SU-DHL-6 (cell line): ENCODE data around the gene COQ8A.

Experiments used
- H2AFZ ChIP-seq: fragments of 200-600 bp; sonication (generic); 2 replicates; pipeline ENCODE4 v1.6.1; 2014; ENCODE audit warnings: low read depth, mild to moderate bottlenecking, moderate library complexity, mixed read lengths, antibody characterized with exemption, low read length; ENCODE audit not compliant: severe bottlenecking
- H3F3A ChIP-seq: fragments of 200-600 bp; shearing (Covaris generic); 2 replicates; pipeline ENCODE4 v1.6.0; 2016; ENCODE audit warnings: antibody characterized with exemption, mild to moderate bottlenecking; ENCODE audit not compliant: insufficient read depth
- H3K27ac ChIP-seq: fragments of 200-600 bp; sonication (generic); 2 replicates; pipeline ENCODE4 v1.5.1; 2016; ENCODE audit warnings: low read depth, mild to moderate bottlenecking, low read length, moderate library complexity, mixed read lengths
- H3K27me3 ChIP-seq: fragments of 200-600 bp; sonication (generic), shearing (Covaris generic); 2 replicates; pipeline ENCODE4 v1.6.0; 2014; ENCODE audit warnings: mild to moderate bottlenecking, low read length
- H3K36me3 ChIP-seq: fragments of 200-600 bp; sonication (generic); 2 replicates; pipeline ENCODE4 v1.6.1; 2014; ENCODE audit warnings: mild to moderate bottlenecking, low read length, mixed read lengths
- H3K4me2 ChIP-seq: fragments of 300-600, 200-600 bp; shearing (Covaris generic), sonication (generic); 2 replicates; pipeline ENCODE4 v1.6.0; 2014; ENCODE audit warnings: low read length, low read depth, mild to moderate bottlenecking; ENCODE audit not compliant: poor library complexity, severe bottlenecking
- H3K4me3 ChIP-seq: fragments of 200-600 bp; sonication (generic); 2 replicates; pipeline ENCODE4 v1.5.1; 2014; ENCODE audit warnings: antibody characterized with exemption, low read length, mild to moderate bottlenecking, mixed read lengths; ENCODE audit not compliant: insufficient read depth, poor library complexity, severe bottlenecking
- H3K79me2 ChIP-seq: fragments of 200-600 bp; sonication (generic); 2 replicates; pipeline ENCODE4 v1.6.1; 2014; ENCODE audit warnings: mild to moderate bottlenecking, low read length, moderate library complexity; ENCODE audit not compliant: insufficient read depth
- H3K9ac ChIP-seq: fragments of 200-600 bp; sonication (generic); 2 replicates; pipeline ENCODE4 v1.7.0; 2014; ENCODE audit warnings: mild to moderate bottlenecking, low read length
- H3K9me2 ChIP-seq: fragments of 200-600 bp; sonication (generic); replicated peaks from 2 replicates; pipeline ENCODE4 v1.6.1; 2014; ENCODE audit warnings: low read length; ENCODE audit not compliant: insufficient read depth
- H3K9me3 ChIP-seq: fragments of 200-600 bp; sonication (generic); 2 replicates; pipeline ENCODE4 v1.6.1; 2014; ENCODE audit warnings: low read length, mixed read lengths; ENCODE audit not compliant: insufficient read depth
- H4K20me1 ChIP-seq: fragments of 200-600 bp; sonication (generic); 2 replicates; pipeline ENCODE4 v1.6.1; 2014; ENCODE audit warnings: low read depth, mild to moderate bottlenecking, antibody characterized with exemption, low read length, moderate library complexity, mixed read lengths
- EZH2phosphoT487 ChIP-seq: fragments of 200-600 bp; sonication (generic), shearing (Covaris generic); conservative IDR thresholded peaks from 2 replicates; pipeline ENCODE4 v1.6.1; 2018; ENCODE audit warnings: mild to moderate bottlenecking, antibody characterized with exemption, low read length, moderate library complexity, mixed read lengths
- TF ChIP-seq, protein P1 (sequence below): fragments of 200-600 bp; sonication (generic); IDR thresholded peaks from one replicate; pipeline ENCODE4 v1.5.1; 2017; ENCODE audit warnings: antibody characterized with exemption, mild to moderate bottlenecking, low read length, moderate library complexity; ENCODE audit not compliant: insufficient read depth, poor library complexity, severe bottlenecking

The COQ8A gene

DNA sequence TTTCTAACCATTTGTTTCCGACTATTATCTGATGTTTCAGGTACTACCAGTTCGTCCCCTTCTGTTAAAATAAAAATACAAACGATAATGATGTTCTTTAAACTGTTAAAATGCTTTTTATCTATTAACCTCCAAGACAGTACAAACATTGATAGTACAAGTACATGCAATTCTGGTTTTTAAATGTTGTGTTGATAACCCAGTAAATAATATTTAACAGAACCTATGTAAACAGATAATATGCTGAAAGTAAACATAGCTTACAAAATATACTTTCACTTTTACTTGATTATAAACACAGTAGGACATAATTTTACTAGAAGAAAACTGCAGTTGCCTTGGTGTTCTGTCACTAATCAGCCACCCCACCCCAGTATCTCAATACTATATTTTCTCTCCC is 76.9 kb downstream of the COQ8A start:
- H3K36me3 ChIP-seq = no peaks in the 10 kb centered on the region
- H3K79me2 ChIP-seq = no peaks in the 10 kb centered on the region
- no peak overlapping the region for H2AFZ ChIP-seq
- H3K9ac ChIP-seq = no peak overlapping the region
- H3K9me3 ChIP-seq = no peaks in the 10 kb centered on the region
- H3K27me3 ChIP-seq = no peaks in the 10 kb centered on the region
- H3K4me3 ChIP-seq = no peak overlapping the region
- no peak overlapping the region for H3K4me2 ChIP-seq
- no peaks in the 10 kb centered on the region for H3F3A ChIP-seq
- no peak for TF ChIP-seq EZH2phosphoT487
- TF ChIP-seq, protein P1, sequence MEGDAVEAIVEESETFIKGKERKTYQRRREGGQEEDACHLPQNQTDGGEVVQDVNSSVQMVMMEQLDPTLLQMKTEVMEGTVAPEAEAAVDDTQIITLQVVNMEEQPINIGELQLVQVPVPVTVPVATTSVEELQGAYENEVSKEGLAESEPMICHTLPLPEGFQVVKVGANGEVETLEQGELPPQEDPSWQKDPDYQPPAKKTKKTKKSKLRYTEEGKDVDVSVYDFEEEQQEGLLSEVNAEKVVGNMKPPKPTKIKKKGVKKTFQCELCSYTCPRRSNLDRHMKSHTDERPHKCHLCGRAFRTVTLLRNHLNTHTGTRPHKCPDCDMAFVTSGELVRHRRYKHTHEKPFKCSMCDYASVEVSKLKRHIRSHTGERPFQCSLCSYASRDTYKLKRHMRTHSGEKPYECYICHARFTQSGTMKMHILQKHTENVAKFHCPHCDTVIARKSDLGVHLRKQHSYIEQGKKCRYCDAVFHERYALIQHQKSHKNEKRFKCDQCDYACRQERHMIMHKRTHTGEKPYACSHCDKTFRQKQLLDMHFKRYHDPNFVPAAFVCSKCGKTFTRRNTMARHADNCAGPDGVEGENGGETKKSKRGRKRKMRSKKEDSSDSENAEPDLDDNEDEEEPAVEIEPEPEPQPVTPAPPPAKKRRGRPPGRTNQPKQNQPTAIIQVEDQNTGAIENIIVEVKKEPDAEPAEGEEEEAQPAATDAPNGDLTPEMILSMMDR = no peak
- H4K20me1 ChIP-seq = no peaks in the 10 kb centered on the region
- H3K9me2 ChIP-seq = no peaks in the 10 kb centered on the region
- H3K27ac ChIP-seq = no peak overlapping the region

DNA sequence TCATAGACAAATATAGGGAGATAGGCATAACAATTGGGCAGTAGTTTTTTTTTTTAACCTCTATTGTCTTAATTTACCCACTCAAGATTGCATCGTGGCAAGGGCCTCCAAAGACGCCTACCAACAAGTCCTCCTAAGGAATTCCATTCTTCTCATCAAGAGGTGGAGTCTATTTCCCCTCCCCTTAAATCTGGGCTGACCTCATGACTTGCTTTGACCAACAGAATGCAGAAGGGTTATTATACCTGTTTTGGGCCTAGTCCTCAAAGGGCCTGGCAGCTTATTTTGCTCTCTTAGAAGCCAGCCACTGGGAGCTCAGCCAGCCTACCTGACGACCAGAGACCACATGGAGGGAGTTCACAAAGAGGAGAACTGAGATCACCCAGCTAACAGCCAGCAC is 92.3 kb downstream of the COQ8A start:
- Histone ChIP-seq H3F3A (no peaks in the 10 kb centered on the region), H3K36me3 (no peaks in the 10 kb centered on the region), H3K27me3 (no peaks in the 10 kb centered on the region), H3K79me2 (no peaks in the 10 kb centered on the region), H3K4me3 (no peak overlapping the region), H3K9me3 (no peaks in the 10 kb centered on the region), H4K20me1 (no peaks in the 10 kb centered on the region), H3K9me2 (no peaks in the 10 kb centered on the region), H3K4me2 (no peak overlapping the region), H3K9ac (no peak overlapping the region), H2AFZ (no peak overlapping the region), H3K27ac (no peak overlapping the region)
- TF ChIP-seq, protein P1 = no peak
- TF ChIP-seq EZH2phosphoT487 = no peak

DNA sequence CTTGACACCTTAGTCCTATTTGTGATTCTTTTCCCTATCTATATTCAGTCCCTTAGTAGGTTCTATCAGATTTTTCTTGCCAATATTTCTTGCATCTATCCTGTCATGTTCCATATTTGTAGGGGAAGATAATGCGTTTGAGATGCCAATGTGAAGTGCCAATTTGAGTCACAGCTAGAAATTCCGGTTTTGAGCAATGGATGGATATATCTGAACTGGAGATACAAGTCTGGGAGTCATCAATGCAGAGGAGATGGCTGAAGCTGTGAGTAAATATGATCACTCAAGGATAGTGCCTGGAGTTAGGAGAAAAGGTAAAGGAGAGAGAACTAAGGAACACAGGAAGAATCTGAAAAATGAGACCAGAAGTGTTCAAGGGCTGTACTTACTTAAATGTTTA is 93.8 kb downstream of the COQ8A start:
- Histone ChIP-seq H3K79me2 (no peaks in the 10 kb centered on the region), H3K27me3 (no peaks in the 10 kb centered on the region), H3K27ac (no peak overlapping the region), H3K36me3 (no peaks in the 10 kb centered on the region), H3K4me2 (no peak overlapping the region), H3K9me3 (no peaks in the 10 kb centered on the region), H4K20me1 (no peaks in the 10 kb centered on the region), H3K4me3 (no peak overlapping the region), H3K9ac (no peak overlapping the region), H2AFZ (no peak overlapping the region), H3K9me2 (no peaks in the 10 kb centered on the region), H3F3A (no peaks in the 10 kb centered on the region)
- TF ChIP-seq EZH2phosphoT487 = no peak
- TF ChIP-seq, protein P1 = no peak
